NB4 (cell line): ENCODE measurements around the gene EXOC6B.

Experiments
- DNase-seq: peaks from one replicate; pipeline ENCODE4 v3.0.0; 2010; ENCODE audit warnings: low read depth
- H3K4me3 ChIP-seq: one replicate; pipeline ENCODE4 v1.5.1; 2011; ENCODE audit warnings: mild to moderate bottlenecking, low read depth, low read length, moderate library complexity
- MYC ChIP-seq: IDR thresholded peaks from 2 replicates; pipeline ENCODE4 v1.6.1; 2011; ENCODE audit warnings: low read depth, low read length
- POLR2A ChIP-seq: IDR thresholded peaks from 2 replicates; pipeline ENCODE4 v1.6.1; 2011; ENCODE audit warnings: mild to moderate bottlenecking; ENCODE audit not compliant: insufficient read length; ENCODE audit errors: extremely low read depth
- TF ChIP-seq, protein P1 (sequence below): IDR thresholded peaks from 2 replicates; pipeline ENCODE4 v1.6.1; 2011; ENCODE audit warnings: low read depth, low read length
- TF ChIP-seq, protein P2 (sequence below): IDR thresholded peaks from one replicate; pipeline ENCODE4 v1.5.1; 2012; ENCODE audit warnings: low read depth, low read length

The EXOC6B gene

DNA sequence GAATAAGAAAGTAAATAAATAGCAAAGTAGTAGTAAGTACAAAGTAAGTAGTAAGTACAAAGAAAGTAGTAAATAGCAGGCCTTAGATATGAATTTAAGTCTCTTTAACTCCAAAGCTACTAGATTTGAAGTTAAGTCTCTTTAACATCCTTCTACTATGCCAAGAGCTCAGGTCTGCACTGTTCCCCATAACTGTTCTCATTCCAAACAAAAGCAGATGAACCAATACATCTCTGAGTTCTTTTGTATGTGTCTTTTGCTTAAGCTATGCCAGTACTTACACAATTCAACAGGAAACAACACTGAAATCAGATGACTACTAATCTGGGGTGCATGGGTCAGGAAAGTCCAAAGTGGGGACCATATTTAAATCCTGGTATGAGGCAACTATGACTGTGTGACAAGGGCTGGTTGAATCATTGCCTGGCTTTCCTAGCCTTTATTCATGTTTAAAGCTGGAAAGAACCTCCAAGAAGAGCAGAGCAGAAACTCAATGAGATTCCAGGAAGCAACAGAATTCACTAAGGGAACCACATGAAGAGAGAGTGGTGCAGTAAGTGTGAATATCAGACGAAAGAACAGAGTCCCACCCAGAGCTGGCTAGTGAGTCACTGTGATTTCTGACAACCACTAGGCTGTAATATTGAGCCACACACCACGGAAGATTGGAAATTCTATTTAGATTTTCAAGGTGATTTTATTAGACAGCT lies 627.1 kb downstream of the EXOC6B start:
- TF ChIP-seq, protein P1, sequence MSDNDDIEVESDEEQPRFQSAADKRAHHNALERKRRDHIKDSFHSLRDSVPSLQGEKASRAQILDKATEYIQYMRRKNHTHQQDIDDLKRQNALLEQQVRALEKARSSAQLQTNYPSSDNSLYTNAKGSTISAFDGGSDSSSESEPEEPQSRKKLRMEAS: no peak
- TF ChIP-seq, protein P2, sequence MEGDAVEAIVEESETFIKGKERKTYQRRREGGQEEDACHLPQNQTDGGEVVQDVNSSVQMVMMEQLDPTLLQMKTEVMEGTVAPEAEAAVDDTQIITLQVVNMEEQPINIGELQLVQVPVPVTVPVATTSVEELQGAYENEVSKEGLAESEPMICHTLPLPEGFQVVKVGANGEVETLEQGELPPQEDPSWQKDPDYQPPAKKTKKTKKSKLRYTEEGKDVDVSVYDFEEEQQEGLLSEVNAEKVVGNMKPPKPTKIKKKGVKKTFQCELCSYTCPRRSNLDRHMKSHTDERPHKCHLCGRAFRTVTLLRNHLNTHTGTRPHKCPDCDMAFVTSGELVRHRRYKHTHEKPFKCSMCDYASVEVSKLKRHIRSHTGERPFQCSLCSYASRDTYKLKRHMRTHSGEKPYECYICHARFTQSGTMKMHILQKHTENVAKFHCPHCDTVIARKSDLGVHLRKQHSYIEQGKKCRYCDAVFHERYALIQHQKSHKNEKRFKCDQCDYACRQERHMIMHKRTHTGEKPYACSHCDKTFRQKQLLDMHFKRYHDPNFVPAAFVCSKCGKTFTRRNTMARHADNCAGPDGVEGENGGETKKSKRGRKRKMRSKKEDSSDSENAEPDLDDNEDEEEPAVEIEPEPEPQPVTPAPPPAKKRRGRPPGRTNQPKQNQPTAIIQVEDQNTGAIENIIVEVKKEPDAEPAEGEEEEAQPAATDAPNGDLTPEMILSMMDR: no peak
- TF ChIP-seq POLR2A (no peak), MYC (no peak)
- no peak overlapping the region for H3K4me3 ChIP-seq
- no peak for DNase-seq

DNA sequence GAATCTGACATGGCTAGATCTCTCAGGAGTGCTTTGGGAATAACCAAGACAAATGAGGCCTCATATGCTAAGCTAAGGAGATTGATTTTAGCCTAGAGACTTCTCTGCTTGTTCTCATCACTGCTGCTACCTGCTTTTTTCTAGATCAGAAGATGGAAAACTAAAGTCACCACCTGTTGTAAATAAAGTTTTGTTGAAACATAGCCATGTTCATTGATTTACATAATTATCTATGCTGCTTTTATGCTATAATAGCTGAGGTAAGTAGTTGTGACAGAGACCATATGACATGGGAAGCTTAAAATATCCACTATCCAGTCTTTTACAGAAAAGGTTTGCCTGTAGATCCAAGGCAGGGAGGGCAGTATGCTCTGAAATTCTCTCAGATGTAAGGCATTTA lies 632.1 kb downstream of the EXOC6B start:
- DNase-seq: no peak
- TF ChIP-seq, protein P2: no peak
- no peak for TF ChIP-seq MYC
- TF ChIP-seq, protein P1: no peak
- no peak overlapping the region for H3K4me3 ChIP-seq

DNA sequence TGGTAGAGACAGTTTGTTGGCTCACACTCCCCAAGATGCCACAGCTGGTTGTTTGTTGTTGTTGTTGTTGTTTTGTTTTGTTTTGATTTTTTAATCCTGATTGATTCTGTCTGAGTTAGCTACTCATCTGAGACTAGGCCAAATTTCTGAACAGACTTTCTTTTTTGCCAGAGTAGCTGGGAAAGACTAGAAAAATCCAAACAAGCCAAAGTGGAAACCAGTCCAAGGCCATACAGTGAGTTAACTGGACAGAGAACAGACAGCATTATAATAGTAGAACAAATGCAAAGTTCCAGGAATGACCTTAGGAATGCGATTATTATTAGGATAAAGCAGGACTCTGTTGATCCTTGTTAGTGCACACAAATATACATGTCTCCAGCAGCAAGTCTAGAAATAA lies 634.4 kb downstream of the EXOC6B start:
- TF ChIP-seq POLR2A (no peak), MYC (no peak)
- TF ChIP-seq, protein P2: no peak
- TF ChIP-seq, protein P1: no peak
- no peak overlapping the region for H3K4me3 ChIP-seq
- no peak for DNase-seq

DNA sequence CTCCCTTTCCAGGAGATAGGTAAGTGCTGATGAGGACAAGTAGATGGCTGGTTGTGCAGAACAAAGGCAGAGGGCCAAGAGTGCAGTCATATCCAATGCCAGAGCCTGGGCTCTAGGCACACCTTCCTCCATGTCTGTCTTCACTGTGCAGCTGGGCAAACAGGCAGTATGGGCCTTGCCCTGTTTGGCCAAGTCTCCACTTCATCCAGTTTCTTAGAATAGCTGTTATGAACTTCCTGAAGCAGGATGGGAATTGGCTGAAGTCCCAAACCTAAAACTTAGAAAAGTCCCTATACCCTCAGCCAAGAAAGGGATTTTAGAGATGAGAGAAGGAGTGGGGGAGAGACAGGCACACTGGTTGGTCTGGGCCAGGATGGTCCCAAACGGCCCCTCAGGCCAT lies 640.6 kb downstream of the EXOC6B start:
- TF ChIP-seq MYC (no peak), POLR2A (no peak)
- TF ChIP-seq, protein P2: no peak
- TF ChIP-seq, protein P1: no peak
- DNase-seq: no peak
- no peak overlapping the region for H3K4me3 ChIP-seq

DNA sequence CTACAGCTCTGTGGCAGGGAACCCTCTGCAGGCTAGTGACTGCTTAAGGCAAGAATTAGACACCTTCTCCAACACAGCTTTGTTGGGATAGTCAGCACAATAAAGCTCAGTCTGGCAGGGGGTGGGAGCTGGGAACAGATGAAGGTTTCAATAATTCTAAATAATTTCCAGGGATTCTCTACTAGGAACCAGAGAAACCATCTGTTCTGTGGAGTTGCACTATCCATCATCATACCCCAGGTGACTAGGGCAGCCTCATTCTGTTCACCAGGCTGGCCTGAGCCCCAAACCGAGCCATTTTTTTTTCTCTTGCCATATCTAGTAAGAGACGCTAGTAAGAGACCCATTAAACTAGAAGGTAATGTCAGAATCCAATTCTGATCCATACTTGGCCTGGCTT lies 642.4 kb downstream of the EXOC6B start:
- DNase-seq: no peak
- H3K4me3 ChIP-seq: no peak overlapping the region
- TF ChIP-seq, protein P2: no peak
- TF ChIP-seq, protein P1: no peak
- no peak for TF ChIP-seq POLR2A
- TF ChIP-seq MYC: no peak
